Ishikawa (cell line): ENCODE measurements around the gene DARS1.

Experiments used
- CEBPB ChIP-seq: IDR thresholded peaks from 2 replicates; pipeline ENCODE4 v1.6.1; 2012
- CREB1 ChIP-seq: IDR thresholded peaks from 2 replicates; pipeline ENCODE4 v1.6.1; 2012; ENCODE audit warnings: low read depth
- EP300 ChIP-seq: IDR thresholded peaks from 2 replicates; pipeline ENCODE4 v1.6.1; 2012; ENCODE audit warnings: borderline replicate concordance
- MAX ChIP-seq: IDR thresholded peaks from 2 replicates; pipeline ENCODE4 v1.6.1; 2012
- RAD21 ChIP-seq: IDR thresholded peaks from 2 replicates; pipeline ENCODE4 v1.6.1; 2012; ENCODE audit warnings: low read depth
- REST ChIP-seq: IDR thresholded peaks from 2 replicates; pipeline ENCODE4 v1.6.1; 2012; ENCODE audit warnings: low read depth, mild to moderate bottlenecking
- USF1 ChIP-seq: IDR thresholded peaks from 2 replicates; pipeline ENCODE4 v1.6.1; 2012
- YY1 ChIP-seq: IDR thresholded peaks from 2 replicates; pipeline ENCODE4 v1.6.1; 2012; ENCODE audit warnings: low read depth

- TF ChIP-seq CEBPB (no peak), EP300 (no peak), RAD21 (no peak), YY1 (no peak), CREB1 (no peak), REST (no peak), USF1 (no peak), MAX (no peak)
Measured at GRCh38 chr2:136021406-136021805, 36.0 kb upstream of the DARS1 start.
